GM18858 (cell line): ENCODE data around the gene XCR1.
A peak's percentile ranks its signal among the peaks of the same experiment; 100 is the strongest.
"Not testable (repeated sequence)": the region's sequence is repeated elsewhere in the genome, so short reads cannot be mapped to it uniquely, and the experiment has no call there.

Source experiments
- ATAC-seq: cut with Tn5 transposase; IDR thresholded peaks from one replicate; pipeline ENCODE4 v1.9.1; 2021; ENCODE audit not compliant: unreplicated experiment

The XCR1 gene

DNA sequence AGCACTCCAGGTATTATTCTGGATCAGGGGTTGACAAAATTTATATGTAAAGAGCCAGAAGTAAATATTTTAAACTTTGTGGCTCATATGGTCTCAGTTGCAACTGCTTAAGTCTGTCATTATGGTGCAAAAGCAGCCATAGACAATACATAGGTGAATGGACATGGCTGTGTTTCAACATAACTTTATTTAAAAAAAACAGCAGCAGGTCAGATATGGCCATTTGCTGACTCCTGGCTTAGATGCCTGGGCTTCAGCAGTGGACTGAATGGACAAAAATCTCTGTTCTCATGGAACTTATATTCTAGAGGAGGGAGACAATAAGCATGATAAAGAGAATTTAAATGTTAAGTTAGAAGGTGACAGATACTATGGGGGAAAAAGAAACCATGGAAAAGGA, 20.0 kb downstream of the XCR1 start:
- no peak for ATAC-seq

DNA sequence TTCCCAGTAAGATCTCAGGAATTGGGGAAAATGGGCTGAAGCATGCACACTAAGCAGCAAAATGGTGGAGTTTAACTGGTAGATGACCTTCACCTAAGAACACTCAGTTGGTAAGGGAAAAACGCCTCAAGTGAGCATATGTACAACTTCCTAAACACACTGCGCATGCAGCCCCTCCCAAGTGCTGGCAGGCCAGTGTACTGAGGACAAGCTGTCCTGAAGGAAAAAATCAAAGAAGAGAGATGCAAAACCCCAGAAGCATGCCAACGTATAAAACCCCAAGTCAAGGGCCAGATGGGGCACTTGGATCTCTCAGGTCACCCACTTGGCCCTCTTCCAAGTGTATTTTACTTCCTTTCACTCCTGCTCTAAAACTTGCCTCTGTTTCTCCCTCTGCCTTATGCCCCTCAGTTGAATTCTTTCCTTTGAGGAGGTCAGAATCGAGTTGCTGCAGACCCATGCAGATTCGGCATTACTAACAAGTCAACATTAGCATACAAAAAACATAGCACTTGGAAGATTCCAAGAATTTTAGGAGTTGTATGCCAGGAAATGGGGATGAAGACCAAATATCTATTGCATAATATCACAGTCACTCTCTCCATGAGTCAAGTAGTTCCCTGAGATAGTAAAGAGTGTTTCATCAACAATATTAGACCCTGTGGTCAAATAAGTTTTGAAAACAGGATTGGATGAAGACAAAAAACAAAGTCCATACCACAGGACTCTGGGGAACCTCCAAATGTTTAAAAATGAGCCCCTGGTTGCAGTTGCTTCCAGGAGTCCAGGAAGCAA, 20.8 kb downstream of the XCR1 start:
- ATAC-seq: no peak

DNA sequence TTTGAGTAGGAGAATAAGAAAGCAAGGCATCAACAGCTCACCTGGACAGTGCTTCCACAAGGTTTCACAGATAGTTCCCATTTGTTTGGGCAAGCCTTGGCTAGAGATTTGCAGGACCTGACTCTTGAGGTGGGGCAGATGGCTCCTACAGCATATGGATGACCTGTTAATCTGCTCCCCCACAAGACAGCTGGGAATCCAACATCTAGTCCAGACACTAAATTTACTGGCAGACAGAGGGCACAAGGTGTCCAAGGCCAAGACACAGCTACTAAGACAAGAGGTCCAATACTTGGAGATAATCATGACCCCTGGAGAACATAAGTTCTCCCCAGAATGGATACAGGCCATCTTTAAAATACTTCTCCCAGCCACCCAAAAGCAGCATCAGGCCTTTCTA, 23.6 kb downstream of the XCR1 start:
- ATAC-seq: not testable (repeated sequence)

DNA sequence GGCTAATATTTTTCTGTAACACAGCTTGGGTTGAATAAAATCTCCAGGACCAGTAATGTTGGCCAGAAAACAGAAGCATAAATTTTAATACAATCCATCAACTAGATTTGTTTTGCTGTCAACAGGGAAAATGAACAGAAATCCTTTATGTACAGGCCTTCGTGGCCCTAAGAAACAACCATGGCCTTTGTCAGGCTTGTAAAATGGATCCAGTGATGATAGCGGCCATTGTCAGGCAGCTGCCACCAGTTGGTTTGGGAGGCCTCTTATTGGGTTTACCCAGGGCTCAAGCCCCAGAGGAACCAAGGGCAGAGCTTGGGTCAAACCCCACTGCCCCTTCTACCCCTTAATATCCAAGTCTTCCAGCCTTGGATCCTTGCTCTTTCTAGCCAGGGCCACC, 26.1 kb downstream of the XCR1 start:
- ATAC-seq: no peak

DNA sequence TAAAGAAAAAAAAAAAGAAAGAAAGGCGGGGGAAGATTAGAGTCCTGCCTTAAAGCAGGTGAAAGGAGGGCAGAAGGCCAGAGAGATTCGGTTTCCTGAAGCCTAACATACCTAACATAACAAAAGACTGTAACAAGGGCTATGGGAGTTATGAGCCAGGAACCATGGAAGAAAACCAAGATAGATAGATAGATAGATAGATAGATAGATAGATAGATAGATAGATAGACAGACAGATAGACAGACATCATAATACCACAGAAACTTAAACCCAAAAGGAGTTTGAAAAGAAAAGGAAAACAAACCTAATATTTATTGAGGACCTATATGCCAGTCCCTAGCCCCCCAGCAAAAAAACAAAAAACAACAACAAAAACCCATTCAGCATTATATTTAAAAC, 29.3 kb downstream of the XCR1 start:
- ATAC-seq: no peak

DNA sequence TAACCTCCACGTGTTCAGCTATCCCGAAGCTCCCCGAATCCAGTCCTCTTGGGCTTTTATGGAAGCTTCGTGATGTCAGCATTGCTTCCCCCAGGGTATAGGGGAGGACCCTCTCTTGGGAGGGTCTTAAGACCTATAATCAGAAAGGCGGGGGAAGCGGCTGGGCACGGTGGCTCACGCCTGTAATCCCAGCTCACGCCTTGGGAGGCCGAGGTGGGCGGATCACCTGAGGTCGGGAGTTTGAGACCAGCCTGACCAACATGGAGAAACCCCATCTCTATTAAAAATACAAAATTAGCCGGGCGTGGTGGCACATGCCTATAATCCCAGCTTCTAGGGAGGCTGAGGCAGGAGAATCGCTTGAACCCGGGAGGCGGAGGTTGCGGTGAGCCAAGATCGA, 29.8 kb downstream of the XCR1 start:
- not testable (repeated sequence) for ATAC-seq

DNA sequence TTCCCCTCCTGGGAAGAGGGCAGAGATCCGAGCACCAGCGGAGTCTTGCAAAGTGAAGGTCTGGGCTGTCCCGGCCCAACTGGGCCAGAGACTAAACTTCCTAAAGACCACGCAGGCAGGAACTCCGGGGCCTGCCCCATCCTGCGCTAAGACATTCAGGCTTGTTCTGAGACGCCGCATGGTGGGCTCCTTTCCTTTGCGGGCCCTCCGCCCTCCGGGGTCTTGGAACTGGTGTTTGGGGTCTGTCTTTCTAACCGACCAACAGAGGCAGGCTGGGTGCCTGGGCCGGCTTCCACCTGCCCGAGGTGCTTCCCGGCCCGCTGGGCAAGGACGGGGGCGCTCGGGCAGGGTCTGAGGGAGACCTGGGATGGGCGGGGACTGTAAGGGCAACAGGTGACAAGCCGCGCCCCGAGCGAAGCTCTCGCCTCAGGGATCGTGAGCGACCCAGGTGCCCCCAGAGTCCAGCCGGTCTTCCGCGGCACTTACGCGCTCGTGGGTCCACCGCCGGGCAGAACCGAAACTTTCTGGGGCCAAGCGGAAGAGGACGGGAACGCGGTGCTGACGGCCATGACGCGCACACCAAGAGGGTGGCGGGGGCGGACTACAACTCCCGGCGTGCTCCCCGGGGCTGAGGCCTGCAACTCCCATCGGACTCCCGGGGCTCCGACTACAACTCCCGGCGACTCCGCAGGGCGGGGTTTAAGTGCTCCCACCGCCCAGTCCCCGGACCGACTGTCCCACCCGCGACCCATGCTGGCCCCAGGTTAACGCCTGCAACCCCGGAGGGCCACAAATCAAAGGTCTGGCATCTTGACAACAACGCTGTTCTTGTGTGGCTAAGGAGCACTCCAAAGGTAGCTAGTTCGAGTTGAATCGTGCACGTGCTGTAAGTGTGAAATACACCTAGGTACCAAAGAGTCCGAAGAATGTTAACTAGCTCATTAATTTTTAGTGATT, 31.8 kb downstream of the XCR1 start, which contains the start of gene FYCO1:
Gene FYCO1, minus strand, starts transcription at position 589 of the 957 bp plus-strand sequence. CDS start 10,914 bp downstream, outside the sequence.
- ATAC-seq: peak; percentile 70

DNA sequence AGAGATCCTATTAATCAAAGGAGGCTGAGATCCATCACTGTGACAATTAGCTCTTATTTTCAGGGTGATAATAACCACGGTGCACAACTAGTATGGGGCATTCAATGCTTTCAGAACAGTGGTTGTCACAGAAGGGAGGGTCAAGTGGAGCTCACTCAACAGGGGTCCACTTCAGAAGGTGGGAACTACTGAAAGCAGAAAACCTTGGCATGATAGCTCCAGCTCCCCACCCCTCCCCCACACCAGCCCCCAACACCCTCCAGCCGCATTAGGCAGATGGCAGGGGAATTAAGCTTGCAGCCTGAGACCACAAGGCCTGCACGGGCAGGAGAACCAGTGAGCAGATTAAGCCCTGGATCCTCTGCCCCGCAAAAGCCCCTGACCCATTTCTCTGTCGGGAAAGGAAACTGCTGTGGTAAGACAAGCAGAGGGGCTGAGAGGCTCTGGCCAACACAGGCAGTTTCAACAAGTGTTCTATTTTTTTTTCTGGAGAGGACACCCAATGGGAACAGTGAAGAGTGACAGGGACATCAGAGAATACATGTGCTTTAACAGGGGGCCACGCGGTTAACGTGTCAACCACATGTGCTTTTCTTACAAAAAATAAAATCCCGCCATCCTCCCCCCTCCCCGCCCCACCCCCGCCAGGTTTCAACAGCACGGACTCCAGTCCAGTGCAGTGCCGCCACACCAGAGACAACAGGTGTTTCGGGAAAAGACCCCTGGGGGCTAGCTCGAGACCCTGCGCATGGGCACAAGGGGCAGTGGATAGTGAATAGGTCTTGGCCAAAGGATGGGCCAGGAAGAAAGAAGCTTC, 32.7 kb downstream of the XCR1 start:
- ATAC-seq: no peak

DNA sequence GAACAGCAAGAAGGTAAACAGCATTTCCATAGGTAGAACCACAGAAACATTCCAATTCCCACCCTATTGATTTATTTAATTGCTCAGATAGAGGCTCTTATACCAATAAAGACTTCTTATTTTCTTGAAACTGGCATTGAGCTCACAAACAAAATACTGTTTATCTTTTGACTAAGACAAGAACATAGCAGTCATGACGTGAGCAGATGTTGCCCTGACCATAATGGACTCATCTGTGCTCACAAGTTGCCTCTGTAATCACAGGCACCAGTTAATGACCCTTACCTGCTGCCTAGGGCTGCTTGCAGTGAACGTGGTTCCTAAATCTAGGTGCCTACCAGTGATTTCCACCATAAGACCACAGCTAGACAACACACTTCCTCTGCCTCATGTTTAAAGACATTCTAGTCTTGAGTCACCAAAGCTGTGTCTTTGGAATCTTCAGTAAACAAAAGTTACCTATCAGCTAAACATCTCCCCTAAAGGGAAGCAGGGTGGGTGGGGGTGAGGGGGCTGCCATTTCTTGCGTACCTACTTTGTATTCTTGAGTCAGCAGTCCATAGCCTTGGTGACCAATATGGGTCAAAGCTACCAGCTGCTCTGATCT, 33.8 kb downstream of the XCR1 start:
- ATAC-seq: no peak

DNA sequence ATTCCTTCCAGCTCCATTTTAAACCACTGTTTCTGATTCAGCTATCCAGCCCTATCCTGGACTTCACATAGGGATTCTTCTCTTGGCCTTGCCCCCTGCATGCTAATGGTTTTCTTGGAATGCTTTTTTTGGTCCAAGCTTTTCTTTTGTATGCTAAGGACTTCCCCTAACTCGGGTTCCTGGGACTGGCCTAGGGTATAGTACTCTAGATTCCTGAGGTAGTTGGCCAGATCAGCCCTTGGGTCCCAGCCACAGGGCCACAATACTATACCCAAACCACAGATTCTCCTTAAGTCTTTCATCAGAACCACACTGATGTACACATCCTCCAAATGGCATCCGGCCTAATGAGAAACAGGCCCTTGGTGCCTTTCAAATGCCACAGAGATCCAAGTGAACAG, 34.5 kb downstream of the XCR1 start:
- ATAC-seq: no peak

DNA sequence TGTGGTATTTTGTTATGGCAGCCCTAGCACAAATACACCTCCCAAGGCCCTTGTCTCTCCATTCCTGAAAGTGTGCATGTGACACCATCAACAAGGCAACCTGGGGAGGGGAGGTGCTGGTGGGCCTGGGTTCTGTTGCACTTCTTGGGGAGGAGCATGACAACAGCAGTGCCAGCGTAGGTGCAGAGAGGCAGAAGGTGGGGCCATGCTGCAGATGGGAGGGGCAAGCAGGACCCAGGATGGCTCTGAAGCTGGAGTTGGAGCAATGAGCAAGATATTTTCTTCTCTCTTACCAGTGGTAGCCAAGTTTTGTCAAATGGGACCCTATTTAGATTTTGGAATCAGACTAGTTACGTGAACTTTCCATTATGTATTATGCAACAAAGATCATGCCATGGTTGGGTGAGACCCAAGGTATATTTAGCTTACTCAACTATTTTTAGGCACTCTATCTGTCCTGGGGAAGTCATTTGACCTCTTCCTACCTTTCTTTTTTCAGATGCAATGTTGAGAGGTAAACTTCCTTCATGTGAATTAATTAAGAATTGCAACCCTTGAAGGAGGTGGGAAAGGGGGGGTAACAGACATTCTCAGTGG, 35.1 kb downstream of the XCR1 start:
- no peak for ATAC-seq

DNA sequence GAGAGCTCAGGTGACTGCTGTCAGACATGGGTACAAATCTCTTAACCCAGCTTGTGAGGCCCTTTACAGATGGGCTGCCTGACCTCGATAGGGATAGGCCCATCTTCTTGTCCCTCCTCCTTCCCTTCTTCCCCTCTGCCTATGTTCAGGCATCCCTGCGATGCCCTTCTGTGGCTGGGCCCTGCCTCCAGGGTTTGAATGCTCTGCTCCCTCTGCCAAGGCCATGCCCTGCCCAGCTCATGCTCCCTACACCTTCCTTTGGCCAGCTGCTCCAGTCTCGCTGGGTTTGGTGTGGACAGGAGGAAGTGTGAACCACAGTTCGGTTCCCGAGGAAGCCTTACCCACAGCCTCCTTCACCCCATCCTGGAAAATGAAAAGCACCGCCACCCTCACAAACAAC, 35.9 kb downstream of the XCR1 start:
- ATAC-seq: no peak

DNA sequence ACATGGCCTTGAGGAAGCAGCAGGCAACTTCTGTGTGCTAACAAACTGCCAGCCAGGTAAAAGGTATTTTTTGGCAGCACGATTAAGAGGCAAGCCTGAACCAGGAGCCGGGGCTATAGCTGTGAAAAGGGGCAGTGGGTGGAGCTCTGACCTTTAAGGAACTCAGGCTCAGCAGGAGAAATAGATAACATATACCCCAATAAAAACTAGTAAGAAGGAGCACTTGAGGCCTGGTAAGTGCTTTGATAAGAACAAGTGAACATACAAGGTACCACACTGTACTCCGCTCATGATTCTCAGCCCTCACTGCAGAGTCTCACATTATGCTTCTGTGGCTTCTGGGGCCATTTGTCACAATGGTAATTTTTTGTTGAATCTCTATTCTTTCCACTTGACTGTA, 37.1 kb downstream of the XCR1 start:
- no peak for ATAC-seq

DNA sequence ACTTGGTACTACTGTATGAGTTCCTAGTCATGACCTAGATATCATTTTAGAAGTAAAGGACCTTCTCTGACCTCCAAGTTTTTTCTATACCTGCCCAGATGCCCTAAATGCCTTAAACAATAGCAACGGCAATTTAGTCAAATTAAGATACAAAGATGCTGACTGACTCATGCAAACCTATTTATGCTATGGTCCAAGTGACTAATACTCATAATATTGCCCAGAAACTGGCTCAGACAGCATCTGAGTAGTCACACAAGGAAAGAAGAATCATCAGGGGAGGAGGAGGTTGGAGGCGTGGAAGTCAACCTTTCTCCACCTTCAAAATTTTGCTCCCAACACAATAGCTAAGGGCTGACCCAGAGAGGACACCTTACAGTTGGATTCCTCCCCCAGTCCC, 38.5 kb downstream of the XCR1 start:
- ATAC-seq: no peak

DNA sequence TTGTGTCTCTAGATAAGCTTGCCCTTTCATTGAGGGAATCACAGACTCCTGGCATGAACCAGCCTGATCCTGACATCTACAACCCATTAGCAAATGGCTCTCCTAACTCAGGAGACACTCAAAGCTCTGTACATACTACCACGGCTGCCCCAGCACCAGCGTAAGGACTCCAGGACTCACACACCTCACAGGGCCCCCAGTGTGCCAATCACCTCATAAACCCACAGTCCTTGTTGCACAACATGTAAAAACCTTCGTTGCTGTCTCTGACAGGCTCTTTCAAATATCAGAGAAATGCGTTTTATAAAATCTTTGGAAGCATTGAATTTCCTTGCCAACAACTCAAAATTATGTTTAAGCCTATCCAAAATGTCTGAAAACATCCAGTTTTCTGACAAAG, 38.9 kb downstream of the XCR1 start:
- no peak for ATAC-seq

DNA sequence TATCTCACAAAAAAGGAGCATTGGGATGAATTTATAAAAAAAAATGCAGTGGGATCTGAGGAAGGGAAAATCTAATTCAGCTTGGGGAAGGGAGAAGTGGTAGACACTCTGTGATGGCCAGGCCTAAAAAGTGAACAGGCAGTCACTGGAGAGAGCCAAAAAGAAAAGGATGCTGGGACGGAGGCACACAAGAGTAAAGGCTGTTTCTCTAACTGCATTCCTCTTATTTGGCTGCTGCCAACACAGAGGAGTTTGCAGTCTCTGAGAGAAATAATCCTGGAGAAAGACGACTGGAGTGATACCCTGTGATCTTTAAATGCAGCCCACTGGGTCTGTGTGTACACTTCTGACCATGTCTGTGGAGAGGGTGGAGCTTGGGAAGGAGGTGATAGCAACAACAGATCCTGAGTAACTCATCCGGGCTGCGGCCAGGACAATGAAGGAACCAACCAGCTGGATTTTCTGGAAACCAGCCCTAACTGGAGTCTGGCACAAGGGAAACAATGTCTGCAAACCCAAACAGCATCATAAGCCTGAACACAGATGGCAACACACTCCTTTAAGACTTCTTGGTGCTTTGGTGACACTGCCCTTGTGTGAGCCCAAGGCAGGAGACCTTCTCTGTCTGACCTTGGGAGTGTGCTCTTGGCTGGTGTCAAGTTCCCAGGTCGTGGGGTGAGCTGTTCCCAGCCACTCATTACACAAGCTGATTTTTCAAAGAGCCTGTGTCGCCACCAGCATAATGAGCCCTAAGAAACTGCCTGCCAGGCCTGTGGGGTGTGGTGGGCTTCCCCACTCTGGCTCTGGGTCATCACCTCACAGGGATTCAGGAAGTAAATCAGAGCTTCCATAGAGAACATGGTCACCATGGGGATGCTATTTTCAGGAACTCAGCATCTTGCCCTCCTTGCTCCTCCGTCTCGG, 39.7 kb downstream of the XCR1 start:
- no peak for ATAC-seq

DNA sequence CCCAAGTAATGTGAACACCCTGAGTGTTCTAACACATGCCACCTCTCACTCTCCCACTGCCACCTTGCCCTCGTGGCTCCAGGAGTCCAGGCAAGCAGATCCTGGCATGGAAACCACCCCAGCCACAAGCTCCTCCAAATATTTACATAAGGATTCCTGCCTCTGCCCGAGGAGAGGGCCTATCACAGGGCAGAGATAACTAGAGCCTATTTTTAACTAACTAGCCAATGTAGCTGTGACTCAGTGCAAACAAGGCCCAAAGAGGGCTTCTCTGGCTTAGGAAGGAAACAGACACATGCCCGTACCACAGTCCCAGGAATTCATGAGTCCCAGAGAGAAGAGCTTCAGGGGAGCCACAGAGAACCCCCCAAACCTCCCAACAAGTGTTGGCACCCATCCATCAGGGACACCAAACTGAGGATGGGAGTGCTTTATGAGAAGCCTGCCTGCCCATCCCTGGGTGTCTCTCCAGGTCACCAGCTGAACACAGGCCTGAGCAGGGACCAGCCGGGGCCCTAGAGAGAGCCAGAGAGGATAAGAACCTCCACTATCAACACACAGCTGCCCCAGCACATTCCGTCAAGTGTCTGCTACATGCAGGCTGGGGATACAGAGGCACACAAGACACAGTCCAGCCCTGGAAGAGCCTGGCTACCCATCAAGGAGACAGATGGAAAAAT, 40.8 kb downstream of the XCR1 start:
- ATAC-seq: no peak

DNA sequence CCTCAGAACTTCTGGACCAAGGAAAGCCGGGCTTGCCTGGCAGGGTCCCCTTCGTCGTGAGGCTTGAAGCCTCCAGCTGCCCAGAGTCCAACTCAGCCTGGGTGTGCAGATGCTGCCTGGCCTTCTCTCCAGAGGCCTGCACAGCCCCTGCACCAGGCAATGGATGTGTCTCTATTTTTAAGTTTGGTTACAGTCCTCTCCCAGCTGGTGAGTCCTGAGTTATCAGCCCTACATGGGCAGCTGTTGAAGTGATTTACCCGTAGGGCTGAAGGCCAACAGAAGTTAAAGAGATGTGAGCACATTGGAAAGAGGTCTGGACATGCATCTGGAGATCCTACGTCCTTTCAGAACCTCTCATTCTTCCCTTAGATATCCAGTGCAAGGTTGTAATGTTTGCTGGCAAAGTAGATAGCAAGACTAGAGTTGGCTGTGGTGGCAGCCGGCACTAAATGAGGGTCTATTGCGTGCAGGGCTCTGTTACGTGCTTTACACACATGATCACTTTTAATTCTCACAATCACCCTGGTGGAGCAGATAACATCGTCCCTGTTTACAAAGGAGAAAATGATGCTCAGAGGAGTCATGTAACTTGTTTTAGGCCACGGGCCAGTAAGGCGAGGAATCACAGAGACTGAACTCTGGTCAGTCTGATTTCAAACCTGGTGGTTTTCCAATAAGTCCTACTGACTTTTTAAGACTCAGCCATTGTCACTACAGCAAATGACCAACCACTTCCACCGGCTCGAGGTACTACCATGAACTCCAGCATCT, 41.6 kb downstream of the XCR1 start:
- no peak for ATAC-seq
